ENCODE data around the gene PPP1R14D. TPM values are rescaled to one million over a fixed set of nuclear protein-coding genes. Genes with fewer than 3 reads are reported as not detected.

The PPP1R14D gene
- total RNA-seq, 4 donors from 2014 or later = not detected

DNA sequence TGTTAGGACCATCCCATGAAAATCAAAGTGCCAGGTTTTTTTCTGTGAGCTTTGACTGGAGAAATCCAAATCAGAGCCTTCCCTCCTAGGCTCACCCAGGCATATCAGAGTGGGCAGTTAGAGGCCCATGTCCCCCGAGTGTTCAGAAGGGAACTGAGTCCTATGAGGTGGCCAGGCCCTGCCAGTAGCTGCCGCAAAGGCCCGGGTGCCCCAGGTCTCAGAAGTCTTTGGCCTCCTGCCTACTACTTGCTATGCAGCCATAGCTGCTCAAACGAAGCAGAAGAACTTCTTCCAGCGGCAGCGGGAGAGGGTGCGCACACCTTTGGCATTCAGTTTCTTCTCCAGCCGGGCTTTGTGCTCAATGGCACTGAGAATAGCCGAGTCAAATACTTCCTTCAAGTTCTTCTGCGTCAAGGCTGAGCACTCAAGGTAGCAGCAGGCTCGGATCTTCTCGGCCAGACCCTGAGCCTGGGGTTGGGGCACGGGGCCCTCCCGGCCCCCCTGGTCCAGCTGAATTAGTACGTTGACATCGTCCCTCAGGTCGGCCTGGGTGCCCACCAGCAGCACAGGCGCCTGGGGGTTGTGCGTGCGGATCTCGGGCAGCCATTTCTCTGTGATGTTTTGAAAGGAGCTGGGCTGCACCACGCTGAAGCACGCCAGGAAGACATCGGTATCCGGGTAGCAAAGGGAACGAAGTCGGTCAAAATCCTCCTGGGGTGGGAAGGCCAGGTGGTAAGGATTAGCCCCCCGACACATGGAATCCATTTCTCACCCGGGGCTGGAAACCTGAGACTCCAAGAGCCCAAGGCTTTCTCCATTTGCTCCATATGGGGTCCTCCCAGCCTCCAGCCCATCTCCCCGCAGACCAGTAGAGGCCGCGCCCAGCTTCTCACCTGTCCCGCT, 44.5 kb upstream of the PPP1R14D start:
- DNase-seq (ENCODE audit: low spot score in 2 of 2) = no peak
- WGBS, 2 donors = 53 to 64% methylated on average over 24 to 31 of the region's 33 CpGs
- Histone ChIP-seq H3K27me3 (peaks cover 0 to 21% of the 10 kb centered on the region in 2 donors), H3K4me1 (peaks cover 0 to 15% (median 6%) of the 10 kb centered on the region in 4 donors), H3K36me3 (no peaks in the 10 kb centered on the region), H3K27ac (no peak overlapping the region), H3K9me3 (no peaks in the 10 kb centered on the region), H3K4me3 (peak overlapping the region in 3 of 4 donors; percentile 35 to 51 (median 44))
- no peak for TF ChIP-seq EP300 (IDR thresholded peaks at IDR 0.05)
- TF ChIP-seq CTCF (IDR thresholded peaks at IDR 0.05) = no peak
- no peak for TF ChIP-seq POLR2A (IDR thresholded peaks at IDR 0.05)

DNA sequence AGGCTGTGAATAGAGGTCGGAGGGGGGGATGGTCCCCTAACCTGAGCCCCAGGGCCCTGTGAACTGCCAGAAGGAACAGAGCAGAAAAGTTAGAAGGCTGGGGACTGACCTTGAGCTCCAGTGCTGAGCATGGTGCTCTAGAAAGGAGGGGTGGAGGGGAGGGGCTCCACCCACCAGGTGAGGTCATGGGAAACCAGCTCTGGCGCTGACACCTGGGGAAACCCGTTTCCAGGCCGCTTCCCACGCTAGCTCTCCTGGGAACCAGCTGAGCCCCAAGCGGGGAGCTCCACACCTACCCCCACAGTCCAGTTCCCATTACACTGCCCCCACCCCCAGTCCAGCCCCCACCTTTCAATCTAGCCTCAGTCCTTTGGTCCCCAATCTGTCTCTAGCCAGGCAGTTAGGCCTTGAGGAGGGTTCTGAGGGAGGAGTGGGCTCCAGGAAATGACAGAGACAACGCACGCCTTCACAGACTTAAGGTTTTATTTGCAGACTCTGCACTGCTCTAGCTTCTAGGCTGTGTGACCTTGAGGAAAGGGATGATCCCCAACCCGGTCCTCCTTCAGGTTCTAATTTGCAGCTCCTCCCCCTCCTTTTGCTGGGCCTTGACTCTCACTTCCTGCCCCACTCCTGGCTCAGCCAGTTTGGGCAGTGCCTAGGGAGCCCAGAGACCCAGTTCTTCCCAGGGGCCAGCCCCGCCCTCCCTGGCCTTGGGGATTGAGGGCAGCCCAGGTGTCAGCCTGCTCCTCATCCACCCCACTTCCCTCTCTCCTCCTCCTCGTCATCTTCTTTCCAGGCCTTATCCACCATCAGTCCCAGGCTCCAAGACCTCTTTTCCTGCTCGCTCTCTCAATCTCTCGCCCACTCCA, 43.5 kb upstream of the PPP1R14D start:
- no peak overlapping the region for H3K27ac ChIP-seq
- peaks cover 0 to 21% of the 10 kb centered on the region in 2 donors for H3K27me3 ChIP-seq
- H3K4me1 ChIP-seq = peaks cover 0 to 15% (median 6%) of the 10 kb centered on the region in 4 donors
- no peak overlapping the region for H3K4me3 ChIP-seq
- 83 to 89% methylated on average over 9 to 13 of the region's 13 CpGs for WGBS, 2 donors
- DNase-seq (ENCODE audit: low spot score in 2 of 2) = no peak
- no peaks in the 10 kb centered on the region for H3K9me3 ChIP-seq
- TF ChIP-seq EP300 (IDR thresholded peaks at IDR 0.05) = no peak
- TF ChIP-seq POLR2A (IDR thresholded peaks at IDR 0.05) = no peak
- no peak for TF ChIP-seq CTCF (IDR thresholded peaks at IDR 0.05)
- no peaks in the 10 kb centered on the region for H3K36me3 ChIP-seq

DNA sequence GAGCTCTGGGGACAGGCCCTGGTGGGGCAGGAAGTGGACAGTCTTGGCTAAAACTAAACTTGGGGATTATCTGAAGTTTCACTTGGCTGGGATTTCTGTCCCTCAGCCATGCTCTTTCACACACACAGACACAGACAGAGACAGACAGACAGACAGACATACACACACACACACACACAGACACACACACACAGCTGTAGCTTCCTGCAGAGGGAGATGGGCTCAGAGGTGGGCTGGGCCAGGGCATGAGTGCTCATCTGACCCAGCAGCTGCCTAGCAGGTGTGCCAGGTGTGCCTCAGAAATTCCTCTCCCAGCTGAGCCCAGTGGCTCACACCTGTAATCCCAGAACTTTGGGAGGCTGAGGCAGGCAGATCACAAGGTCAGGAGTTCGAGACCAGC, 42.2 kb upstream of the PPP1R14D start:
- no peak for DNase-seq (ENCODE audit: low spot score in 2 of 2)
- 100% methylated on average over 1 of the region's 1 CpG; no CpG with 5 or more reads in 1 of the 2 donors for WGBS, 2 donors
- Histone ChIP-seq H3K36me3 (no peaks in the 10 kb centered on the region), H3K27ac (no peak overlapping the region), H3K4me1 (peaks cover 0 to 15% (median 6%) of the 10 kb centered on the region in 4 donors), H3K4me3 (no peak overlapping the region), H3K27me3 (peaks cover 0 to 21% of the 10 kb centered on the region in 2 donors), H3K9me3 (no peaks in the 10 kb centered on the region)
- TF ChIP-seq CTCF (IDR thresholded peaks at IDR 0.05) = no peak
- TF ChIP-seq EP300 (IDR thresholded peaks at IDR 0.05) = no peak
- TF ChIP-seq POLR2A (IDR thresholded peaks at IDR 0.05) = no peak

DNA sequence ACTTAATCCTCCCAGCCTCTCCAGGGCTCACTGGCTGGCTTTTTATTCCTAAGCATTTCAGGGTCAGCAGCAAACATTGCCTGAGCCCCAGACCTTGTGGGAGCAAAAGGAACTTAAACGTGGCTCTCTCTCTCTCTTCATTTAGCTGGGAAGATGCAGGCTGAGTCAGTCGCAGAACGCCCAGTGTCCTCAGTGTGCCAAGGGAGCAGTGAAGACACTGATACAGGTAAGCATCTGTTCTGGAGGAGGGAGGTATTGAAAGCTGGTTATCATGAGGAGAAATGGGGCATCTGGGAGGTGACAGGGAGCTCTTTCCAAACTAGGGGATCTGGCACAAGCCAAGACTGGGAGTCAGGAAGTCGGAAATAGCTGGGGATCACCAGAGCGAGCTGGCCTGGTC, 41.2 kb upstream of the PPP1R14D start:
- H3K36me3 ChIP-seq = no peaks in the 10 kb centered on the region
- DNase-seq (ENCODE audit: low spot score in 2 of 2) = no peak
- no peak overlapping the region for H3K4me3 ChIP-seq
- peaks cover 0 to 20% of the 10 kb centered on the region in 2 donors for H3K27me3 ChIP-seq
- TF ChIP-seq CTCF (IDR thresholded peaks at IDR 0.05) (no peak), POLR2A (IDR thresholded peaks at IDR 0.05) (no peak)
- WGBS, 2 donors = 72 to 74% methylated on average over 5 of the region's 5 CpGs
- no peak overlapping the region for H3K27ac ChIP-seq
- H3K4me1 ChIP-seq = peaks cover 0 to 15% (median 6%) of the 10 kb centered on the region in 4 donors
- H3K9me3 ChIP-seq = no peaks in the 10 kb centered on the region
